Stimulated activated effector memory CD8-positive, alpha-beta T cell treated with anti-CD3 and anti-CD28 coated beads, Interleukin-12 subunit alpha, Interleukin-12 subunit beta, amount 100 ng/mL, for 72 hours (primary cell): ENCODE results near the gene EMX1.

Experiments
- ATAC-seq: fragments of 150-1000 bp; cut with Tn5 transposase; 2 replicates; pipeline ENCODE4 v1.10.0; 2021
- DNase-seq, 2 donors: peaks; one replicate each; pipeline ENCODE4 v3.0.0; 2021 to 2022; ENCODE audit warnings: low spot score in 2 of 2
- H3K27ac Mint-ChIP-seq: one replicate; pipeline ENCODE4 v1.8.0; 2022; ENCODE audit warnings: mild to moderate bottlenecking, mixed read lengths
- H3K36me3 Mint-ChIP-seq: one replicate; pipeline ENCODE4 v1.8.0; 2022; ENCODE audit warnings: mild to moderate bottlenecking, mixed read lengths
- H3K4me1 Mint-ChIP-seq: one replicate; pipeline ENCODE4 v1.8.0; 2022; ENCODE audit warnings: mixed read lengths
- H3K4me3 Mint-ChIP-seq: one replicate; pipeline ENCODE4 v1.8.0; 2022; ENCODE audit warnings: mild to moderate bottlenecking, mixed read lengths
- H3K9me3 Mint-ChIP-seq: one replicate; pipeline ENCODE4 v1.8.0; 2022; ENCODE audit warnings: mixed read lengths

Gene EMX1

DNA sequence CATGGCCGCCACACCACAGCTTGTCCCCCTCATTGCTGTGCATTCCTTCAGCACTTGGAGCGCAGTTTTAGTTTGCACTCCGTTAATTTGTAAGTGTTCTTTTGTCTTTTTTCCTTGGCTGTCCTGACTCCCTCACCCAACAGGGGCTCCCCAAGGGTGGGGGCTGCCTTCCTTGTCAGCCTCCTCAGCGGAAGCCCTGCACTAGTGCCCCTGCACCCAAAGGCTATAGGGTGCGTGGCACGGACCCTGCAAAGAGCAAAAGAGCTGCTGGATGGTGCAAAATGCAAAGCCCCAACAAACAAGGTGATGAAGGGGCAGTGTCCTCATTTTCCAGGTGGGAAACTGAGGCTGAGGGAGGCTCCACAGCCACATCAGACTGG, 46.8 kb downstream of the EMX1 start:
- Mint-ChIP-seq H3K4me1 (peaks cover 17% of the 10 kb centered on the region), H3K4me3 (no peak overlapping the region), H3K9me3 (no peaks in the 10 kb centered on the region), H3K36me3 (peaks cover 6% of the 10 kb centered on the region), H3K27ac (peak overlapping the region; percentile 29)
- DNase-seq, result no peak
- no peak for ATAC-seq

DNA sequence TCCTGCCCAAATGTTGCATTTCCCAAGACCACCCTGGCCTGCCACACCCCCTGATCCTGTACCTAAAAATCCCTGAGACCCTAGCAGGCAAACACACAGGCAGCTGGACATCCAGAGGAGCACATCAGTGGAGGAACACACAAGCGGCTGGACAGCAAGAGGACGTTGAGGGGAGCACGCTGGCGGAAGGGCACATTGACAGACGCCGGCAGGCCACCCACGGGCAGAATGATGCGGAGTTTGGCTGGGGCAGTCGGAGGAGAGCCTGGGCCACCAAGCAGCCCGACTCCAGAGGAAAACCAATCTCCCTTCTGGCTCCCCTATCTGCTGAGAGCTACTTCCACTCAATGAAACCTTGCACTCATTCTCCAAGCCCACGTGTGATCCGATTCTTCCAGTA, 47.7 kb downstream of the EMX1 start:
- H3K9me3 Mint-ChIP-seq, result no peaks in the 10 kb centered on the region
- H3K4me1 Mint-ChIP-seq, result peaks cover 9% of the 10 kb centered on the region
- no peak overlapping the region for H3K4me3 Mint-ChIP-seq
- ATAC-seq (no peak), DNase-seq (no peak)
- peak overlapping the region; percentile 26 for H3K27ac Mint-ChIP-seq
- peaks cover 6% of the 10 kb centered on the region for H3K36me3 Mint-ChIP-seq

DNA sequence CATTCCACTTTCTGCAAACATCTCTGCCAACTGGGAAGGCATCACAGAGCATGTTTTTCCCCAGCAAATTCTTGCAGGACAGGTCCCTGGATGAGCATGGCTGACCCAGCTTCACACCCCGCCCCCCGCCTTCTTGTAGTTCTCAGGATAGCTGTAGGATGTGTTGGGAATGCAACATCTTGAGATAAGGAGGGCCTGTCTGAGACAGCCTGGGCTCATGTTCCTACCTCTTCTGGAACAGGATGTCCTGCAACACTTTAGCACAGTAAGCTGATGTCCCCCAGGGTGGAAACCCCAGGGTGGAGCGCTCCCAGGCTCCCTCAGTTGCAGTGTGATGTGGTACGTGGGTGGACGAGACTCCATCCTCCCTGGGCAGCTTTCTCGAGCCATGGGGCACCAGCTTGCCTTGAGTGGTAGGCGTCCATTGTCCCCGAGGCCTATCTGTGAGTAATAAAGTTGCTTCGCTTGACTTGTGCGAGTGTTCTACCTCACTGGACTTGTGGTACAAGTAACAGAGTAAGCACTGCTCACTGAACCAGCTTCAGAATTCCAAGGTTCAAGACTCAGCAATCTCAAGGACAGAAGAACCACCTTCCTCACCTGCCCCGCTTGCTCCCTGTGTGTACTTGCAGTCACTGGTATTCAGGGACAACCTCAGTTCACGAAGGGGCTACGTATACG, 48.6 kb downstream of the EMX1 start:
- ATAC-seq, result no peak
- DNase-seq, result no peak
- Mint-ChIP-seq H3K4me3 (no peak overlapping the region), H3K4me1 (peaks cover 1% of the 10 kb centered on the region), H3K9me3 (no peaks in the 10 kb centered on the region), H3K27ac (no peak overlapping the region), H3K36me3 (peaks cover 2% of the 10 kb centered on the region)

DNA sequence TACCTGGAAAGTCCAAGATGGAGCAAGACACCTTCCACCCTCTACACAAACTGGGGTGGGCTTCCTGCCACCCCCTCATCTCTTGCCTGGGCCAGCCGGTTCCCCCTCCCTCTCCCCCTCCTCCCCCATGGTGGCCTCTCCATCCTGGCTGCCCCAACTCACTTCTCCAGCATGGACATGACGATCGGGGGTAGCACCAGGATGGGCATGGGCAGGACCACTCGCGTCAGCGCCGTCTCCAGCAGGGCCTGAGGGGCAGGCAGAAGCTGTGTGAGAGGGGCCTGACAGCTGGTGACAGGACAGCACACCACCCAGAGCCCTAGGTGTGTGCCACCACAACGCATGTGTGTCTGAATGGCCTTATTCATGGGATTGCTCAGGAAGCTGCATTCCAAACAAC, 51.0 kb downstream of the EMX1 start:
- no peaks in the 10 kb centered on the region for H3K4me1 Mint-ChIP-seq
- H3K27ac Mint-ChIP-seq, result no peak overlapping the region
- H3K36me3 Mint-ChIP-seq, result no peaks in the 10 kb centered on the region
- no peak for ATAC-seq
- H3K4me3 Mint-ChIP-seq, result no peak overlapping the region
- DNase-seq, result no peak
- no peaks in the 10 kb centered on the region for H3K9me3 Mint-ChIP-seq

DNA sequence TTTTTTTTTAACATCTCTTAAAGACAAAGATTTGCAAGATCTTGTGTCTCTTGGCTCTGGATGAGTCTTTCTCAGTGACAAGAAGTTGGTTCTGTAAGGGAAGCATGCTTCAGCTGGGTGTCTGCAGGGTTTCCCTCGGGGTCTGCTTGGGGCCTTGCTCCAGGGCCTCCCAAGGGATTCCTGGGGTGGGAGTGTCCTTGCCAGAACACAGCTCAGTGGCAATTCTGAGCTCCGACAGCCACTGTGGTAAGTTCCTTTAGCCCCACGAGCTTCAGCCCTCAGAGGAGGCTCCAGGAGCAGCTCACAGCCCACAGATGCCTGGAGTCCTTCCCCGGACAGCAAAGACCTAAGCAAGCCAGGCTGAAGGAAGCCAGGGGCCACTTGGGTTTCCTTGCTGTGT, 52.4 kb downstream of the EMX1 start:
- Mint-ChIP-seq H3K27ac (no peak overlapping the region), H3K9me3 (no peaks in the 10 kb centered on the region), H3K4me3 (no peak overlapping the region), H3K36me3 (no peaks in the 10 kb centered on the region), H3K4me1 (no peaks in the 10 kb centered on the region)
- no peak for ATAC-seq
- no peak for DNase-seq

DNA sequence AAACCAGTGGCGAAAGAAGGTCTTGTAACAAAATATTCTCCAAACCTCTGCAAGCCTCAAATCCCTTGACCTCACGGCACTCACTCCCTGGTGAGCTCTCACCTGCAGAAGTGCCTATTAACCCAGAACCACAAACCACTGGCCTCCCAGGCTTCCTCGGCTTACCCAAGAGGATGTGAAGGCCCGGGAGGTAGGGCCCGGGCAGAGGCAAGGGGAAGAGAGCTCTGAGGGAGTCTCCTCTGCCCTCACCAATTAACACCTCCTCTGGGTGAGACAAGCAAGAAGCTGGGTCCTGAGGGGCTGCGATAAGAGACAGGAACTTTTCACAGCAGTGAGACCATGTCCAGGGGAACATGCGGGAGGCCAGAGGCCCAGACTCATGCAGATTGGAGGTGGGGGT, 53.7 kb downstream of the EMX1 start:
- no peak for DNase-seq
- H3K9me3 Mint-ChIP-seq, result no peaks in the 10 kb centered on the region
- H3K4me1 Mint-ChIP-seq, result no peaks in the 10 kb centered on the region
- no peak overlapping the region for H3K27ac Mint-ChIP-seq
- H3K36me3 Mint-ChIP-seq, result no peaks in the 10 kb centered on the region
- H3K4me3 Mint-ChIP-seq, result no peak overlapping the region
- ATAC-seq, result no peak

DNA sequence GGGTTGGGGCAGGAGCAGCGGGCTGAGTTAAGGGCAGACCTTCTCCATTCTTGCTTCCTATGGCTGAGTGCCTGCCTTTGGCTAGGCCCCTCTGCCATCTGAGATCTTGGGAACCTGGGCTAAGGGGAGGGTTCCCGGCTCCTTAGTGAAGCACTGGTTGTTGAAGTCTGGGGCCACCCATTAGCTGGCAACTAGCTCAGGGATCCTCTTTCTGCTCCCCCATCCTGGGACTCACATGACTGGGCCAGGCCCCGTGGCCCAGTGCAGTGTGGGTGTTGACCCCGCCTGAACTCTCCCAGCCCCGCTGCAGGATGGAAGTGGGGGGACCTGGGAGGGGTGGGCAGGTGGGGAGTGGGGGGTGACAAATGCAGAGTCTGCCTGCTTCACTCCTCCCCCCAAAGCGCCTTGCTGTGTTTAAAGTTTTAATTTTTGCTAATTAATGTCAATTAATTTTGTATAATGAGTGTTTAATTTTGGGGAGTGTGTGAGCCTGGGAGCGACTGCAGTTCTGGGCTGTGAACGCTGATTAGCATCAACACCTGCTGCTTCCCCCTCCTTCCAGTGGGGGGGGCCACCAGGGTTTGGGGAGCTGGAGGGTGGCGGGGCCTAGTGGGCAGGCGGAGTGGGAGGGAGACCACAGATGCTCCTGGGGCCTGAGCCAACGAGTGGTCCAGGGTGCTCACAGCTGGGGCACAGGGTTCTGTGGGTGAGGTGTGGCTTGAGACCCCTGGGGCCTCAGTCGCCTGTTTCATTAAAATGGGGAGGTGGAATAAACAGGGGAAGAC, 55.2 kb downstream of the EMX1 start:
- DNase-seq (no peak), ATAC-seq (no peak)
- no peak overlapping the region for H3K27ac Mint-ChIP-seq
- H3K4me3 Mint-ChIP-seq, result no peak overlapping the region
- no peaks in the 10 kb centered on the region for H3K36me3 Mint-ChIP-seq
- no peaks in the 10 kb centered on the region for H3K9me3 Mint-ChIP-seq
- no peaks in the 10 kb centered on the region for H3K4me1 Mint-ChIP-seq

DNA sequence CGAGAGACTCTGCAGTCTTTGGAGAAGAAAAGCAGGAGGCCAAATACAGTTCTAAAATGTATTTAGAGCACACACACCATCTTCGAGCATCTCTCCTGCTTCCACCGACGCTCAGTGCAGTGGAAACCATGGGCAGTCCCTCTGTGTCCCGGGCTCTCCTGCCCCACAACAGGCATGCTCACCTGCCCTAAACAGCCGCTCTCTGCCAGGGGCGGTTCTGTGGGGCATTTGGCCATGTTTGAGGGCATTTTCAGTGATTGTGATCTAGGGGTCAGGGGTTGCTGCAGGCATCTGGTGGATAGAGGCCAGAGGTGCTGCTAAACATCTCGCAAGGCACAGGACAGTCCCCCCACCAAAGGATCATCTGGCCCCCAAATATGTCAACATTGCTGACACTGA, 55.8 kb downstream of the EMX1 start:
- H3K4me1 Mint-ChIP-seq, result no peaks in the 10 kb centered on the region
- no peak for DNase-seq
- no peak overlapping the region for H3K4me3 Mint-ChIP-seq
- H3K27ac Mint-ChIP-seq, result no peak overlapping the region
- no peak for ATAC-seq
- no peaks in the 10 kb centered on the region for H3K36me3 Mint-ChIP-seq
- no peaks in the 10 kb centered on the region for H3K9me3 Mint-ChIP-seq

DNA sequence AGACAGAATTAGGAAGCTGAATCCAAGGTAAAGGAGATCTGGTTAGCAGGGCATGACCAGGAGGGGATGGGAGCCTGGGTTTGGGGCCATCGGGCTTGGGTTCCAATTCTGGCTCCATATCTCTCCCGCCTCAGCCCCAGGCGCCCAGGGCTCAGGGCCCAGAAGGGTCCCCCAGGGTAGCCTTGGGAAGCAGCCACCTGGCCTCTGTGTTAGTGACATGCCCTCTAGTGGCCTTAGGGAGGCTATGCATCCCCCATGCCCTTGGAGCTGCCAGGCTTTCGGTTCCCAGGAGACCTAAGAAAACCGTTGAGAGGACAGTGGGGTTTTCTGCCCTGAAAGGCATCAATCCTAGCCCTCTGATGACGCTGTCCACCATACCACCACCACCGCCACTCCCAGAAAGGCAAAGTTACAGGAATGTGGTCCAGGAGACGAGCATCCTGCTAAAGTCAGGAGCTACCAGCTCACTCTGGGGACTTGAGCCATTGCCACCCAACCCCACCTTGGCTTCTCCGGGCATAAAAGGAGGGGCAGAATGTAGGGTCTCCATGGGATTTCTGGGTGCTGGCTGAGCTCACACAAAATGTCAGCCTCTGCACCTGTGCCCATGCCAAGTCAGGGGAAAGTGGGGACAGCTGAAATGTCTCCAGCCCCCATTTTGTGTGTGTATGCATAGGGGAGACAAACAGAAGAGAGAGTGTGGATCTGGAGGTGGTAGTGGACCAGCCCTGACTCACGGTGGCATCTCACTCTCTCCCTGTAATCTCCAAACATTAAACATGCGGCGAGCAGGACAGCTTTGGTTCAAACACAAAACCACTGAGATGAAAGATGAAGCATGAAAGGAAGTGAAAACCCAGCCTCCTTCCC, 56.5 kb downstream of the EMX1 start:
- ATAC-seq (peak; percentile 79), DNase-seq (peak in 1 of 2 donors; percentile 63)
- H3K4me3 Mint-ChIP-seq, result no peak overlapping the region
- H3K9me3 Mint-ChIP-seq, result no peaks in the 10 kb centered on the region
- no peak overlapping the region for H3K27ac Mint-ChIP-seq
- H3K4me1 Mint-ChIP-seq, result no peaks in the 10 kb centered on the region
- H3K36me3 Mint-ChIP-seq, result no peaks in the 10 kb centered on the region

DNA sequence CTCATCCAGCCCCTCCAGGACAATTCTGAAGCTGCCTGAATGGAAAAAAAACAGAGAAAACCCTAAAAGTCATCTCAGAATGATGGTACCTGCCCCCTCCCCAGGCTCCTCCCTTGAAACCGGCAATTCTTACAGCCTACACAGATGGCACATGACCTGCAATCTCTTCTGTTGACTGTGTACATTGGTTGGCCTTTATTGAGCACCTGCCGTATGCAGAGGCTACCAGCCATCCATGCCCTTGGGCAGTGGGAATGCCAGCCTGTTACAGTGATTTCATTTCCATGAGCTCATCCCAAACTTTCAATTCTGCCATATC, 57.1 kb downstream of the EMX1 start:
- no peaks in the 10 kb centered on the region for H3K9me3 Mint-ChIP-seq
- H3K36me3 Mint-ChIP-seq, result no peaks in the 10 kb centered on the region
- DNase-seq, result no peak
- H3K4me1 Mint-ChIP-seq, result no peaks in the 10 kb centered on the region
- ATAC-seq, result no peak
- no peak overlapping the region for H3K4me3 Mint-ChIP-seq
- H3K27ac Mint-ChIP-seq, result no peak overlapping the region

DNA sequence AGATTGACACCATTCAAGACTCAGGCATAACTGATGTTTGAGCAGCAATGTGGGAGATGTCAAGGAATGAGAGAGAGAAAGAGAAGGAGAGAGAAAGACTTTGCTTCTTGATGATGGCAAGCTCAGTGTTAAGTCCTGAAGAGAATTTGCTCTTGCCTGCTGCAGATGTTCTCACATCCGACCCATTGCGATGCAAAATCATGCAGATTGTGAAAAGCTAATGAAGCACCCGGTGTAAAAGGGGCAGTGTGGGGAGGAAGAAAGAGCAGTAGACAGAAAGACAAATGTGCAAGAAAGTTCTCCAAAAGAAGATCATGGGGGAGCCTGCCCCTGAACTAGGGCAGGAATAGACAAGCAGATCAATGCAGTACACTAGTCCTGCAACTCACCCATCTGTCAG, 57.7 kb downstream of the EMX1 start:
- ATAC-seq (no peak), DNase-seq (no peak)
- no peaks in the 10 kb centered on the region for H3K36me3 Mint-ChIP-seq
- H3K9me3 Mint-ChIP-seq, result no peaks in the 10 kb centered on the region
- H3K4me3 Mint-ChIP-seq, result no peak overlapping the region
- H3K27ac Mint-ChIP-seq, result no peak overlapping the region
- H3K4me1 Mint-ChIP-seq, result peaks cover 3% of the 10 kb centered on the region

DNA sequence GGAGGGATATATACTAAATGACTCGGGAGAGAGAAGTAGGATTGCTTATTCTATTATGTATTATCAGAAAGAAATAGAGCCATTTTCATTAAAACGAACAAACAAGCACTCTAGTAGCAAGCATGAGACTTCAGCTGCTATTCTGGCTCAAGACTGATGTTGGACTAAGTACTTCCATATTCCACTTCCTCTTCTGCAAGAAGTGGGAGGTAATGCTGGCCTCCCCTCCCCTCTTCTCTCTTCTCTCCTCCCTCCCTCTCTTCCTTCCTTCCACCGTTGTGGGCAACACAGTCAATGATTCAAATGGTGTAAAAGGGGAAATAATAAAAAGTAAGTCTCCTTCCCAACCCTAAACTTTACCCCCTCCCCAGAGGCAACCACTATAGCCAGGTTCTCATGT, 62.6 kb downstream of the EMX1 start:
- DNase-seq (no peak), ATAC-seq (no peak)
- peaks cover 7% of the 10 kb centered on the region for H3K36me3 Mint-ChIP-seq
- no peak overlapping the region for H3K27ac Mint-ChIP-seq
- no peaks in the 10 kb centered on the region for H3K9me3 Mint-ChIP-seq
- H3K4me1 Mint-ChIP-seq, result peaks cover 6% of the 10 kb centered on the region
- H3K4me3 Mint-ChIP-seq, result no peak overlapping the region

DNA sequence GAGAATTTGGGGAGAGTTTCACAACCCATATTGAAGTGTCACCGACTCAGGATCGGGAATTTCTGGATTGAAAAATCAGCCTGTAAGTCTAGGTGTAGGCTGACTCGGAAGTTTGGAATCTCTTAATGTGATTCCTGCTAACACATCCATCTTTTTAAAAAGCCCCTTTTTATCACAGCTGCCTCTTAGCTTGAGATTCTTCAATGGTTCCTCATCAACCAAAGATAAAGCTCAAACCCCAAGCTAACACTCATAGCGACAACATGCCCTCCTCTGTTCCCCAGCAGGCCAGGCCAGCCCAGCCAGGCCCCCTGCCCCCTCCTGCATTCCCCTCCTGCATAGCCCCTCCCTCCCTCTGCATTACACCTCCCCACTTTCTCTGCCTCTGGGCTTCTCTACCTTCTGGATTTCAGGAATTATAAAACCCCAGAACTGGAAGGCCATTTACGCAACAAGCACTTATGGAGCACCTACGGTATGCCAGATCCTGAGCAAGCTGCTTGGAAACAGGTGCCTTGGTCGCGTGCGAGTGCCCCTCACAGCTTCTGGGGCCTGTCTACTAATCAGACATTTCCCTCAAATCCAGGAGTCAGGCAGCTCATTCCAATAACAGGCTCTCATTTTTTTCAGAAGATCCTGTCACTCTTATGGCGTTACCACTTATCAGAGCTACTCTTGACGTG, 63.4 kb downstream of the EMX1 start:
- ATAC-seq (no peak), DNase-seq (no peak)
- no peaks in the 10 kb centered on the region for H3K9me3 Mint-ChIP-seq
- no peak overlapping the region for H3K4me3 Mint-ChIP-seq
- no peak overlapping the region for H3K27ac Mint-ChIP-seq
- peaks cover 7% of the 10 kb centered on the region for H3K36me3 Mint-ChIP-seq
- H3K4me1 Mint-ChIP-seq, result peaks cover 6% of the 10 kb centered on the region

DNA sequence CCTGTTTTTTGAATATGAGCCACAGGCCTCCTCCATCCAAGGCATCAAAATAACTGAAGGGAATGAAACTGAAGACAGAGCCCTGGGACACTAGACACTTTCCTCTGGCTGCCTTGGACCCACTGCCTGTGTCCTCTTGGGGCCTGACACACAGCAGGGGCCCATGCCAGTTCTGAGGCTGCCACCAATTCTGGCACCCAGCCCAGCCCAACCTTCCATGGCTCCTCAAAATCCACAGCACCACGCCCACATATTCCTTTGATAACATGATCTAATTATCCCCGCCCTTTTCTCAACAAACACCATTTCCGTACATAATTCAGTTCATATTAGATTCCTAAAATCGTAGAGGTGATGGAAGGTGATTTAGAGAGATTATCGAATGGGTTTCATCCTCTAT, 64.2 kb downstream of the EMX1 start:
- no peaks in the 10 kb centered on the region for H3K9me3 Mint-ChIP-seq
- H3K36me3 Mint-ChIP-seq, result peaks cover 7% of the 10 kb centered on the region

DNA sequence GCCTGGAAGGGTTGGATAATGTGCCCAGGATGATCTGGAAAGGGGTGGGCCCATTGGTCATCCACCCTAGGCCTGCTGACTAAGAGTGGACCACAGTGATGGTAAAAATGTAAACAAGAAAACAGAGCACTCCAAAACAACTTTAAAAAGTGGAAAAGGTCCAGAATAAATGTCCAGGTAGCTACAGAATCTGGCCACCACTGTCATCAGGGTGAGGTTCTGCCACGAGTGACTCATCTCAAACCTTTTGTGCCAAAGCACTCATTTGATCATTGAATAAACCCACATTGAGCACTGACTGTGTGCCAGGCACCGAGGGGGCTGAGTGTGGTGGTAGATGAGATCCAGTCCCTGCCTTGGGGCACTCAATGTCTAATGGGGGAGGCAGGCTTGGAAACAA, 64.9 kb downstream of the EMX1 start:
- Mint-ChIP-seq H3K4me3 (no peak overlapping the region), H3K4me1 (peaks cover 6% of the 10 kb centered on the region), H3K36me3 (peaks cover 7% of the 10 kb centered on the region), H3K27ac (no peak overlapping the region), H3K9me3 (no peaks in the 10 kb centered on the region)
- DNase-seq (no peak), ATAC-seq (no peak)

More for the DNA sequence above, 64.2 kb downstream of the EMX1 start:
- no peak overlapping the region for H3K4me3 Mint-ChIP-seq
- ATAC-seq (no peak), DNase-seq (no peak)
- H3K27ac Mint-ChIP-seq, result no peak overlapping the region
- H3K4me1 Mint-ChIP-seq, result peaks cover 6% of the 10 kb centered on the region
